ENCODE data around the gene TOP3A.
"Not testable (repeated sequence)": the region's sequence is repeated elsewhere in the genome, so short reads cannot be mapped to it uniquely, and the experiment has no call there.

TOP3A gene, protein sequence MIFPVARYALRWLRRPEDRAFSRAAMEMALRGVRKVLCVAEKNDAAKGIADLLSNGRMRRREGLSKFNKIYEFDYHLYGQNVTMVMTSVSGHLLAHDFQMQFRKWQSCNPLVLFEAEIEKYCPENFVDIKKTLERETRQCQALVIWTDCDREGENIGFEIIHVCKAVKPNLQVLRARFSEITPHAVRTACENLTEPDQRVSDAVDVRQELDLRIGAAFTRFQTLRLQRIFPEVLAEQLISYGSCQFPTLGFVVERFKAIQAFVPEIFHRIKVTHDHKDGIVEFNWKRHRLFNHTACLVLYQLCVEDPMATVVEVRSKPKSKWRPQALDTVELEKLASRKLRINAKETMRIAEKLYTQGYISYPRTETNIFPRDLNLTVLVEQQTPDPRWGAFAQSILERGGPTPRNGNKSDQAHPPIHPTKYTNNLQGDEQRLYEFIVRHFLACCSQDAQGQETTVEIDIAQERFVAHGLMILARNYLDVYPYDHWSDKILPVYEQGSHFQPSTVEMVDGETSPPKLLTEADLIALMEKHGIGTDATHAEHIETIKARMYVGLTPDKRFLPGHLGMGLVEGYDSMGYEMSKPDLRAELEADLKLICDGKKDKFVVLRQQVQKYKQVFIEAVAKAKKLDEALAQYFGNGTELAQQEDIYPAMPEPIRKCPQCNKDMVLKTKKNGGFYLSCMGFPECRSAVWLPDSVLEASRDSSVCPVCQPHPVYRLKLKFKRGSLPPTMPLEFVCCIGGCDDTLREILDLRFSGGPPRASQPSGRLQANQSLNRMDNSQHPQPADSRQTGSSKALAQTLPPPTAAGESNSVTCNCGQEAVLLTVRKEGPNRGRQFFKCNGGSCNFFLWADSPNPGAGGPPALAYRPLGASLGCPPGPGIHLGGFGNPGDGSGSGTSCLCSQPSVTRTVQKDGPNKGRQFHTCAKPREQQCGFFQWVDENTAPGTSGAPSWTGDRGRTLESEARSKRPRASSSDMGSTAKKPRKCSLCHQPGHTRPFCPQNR

DNA sequence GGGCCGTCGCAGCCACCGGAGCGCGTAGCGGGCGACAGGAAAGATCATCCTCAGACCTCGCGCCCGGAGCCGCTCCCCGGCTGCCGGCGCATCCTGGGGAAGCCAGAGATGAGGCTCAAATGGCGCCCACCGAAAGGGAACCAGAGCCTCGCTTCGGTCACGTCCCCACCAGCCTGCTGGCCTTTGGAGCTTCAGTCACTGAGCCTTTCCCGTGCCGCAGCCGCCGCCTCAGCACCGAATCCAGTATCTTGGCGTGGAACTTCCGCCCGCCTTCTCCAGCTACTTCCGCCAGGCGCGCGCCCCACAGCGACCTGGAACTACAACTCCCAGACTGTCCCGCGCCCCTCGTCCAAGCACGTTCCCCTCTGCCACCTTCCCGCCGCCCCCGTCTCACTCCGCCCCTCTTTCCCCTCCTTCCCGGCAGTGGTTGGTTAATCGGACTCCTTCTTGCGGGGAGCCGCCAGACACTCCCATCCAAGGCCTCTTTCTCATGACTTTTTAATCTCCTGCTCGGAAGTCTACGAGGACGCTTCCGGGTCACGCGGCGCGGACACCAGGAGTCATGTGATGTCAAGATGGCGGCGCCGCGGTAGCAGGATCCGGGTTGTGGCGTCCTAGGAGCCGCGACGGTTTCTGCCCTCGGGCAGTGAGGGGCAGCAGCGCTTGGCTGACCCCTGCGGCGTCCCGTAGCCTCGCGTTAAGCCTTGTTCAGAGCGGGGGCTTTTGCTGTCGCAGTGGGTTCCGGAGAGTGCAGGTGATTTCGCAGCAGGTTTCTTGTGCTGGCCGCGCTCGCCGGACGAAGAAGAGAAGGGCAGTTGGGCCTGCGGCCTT lies at the start of gene TOP3A, which contains the start of gene SMCR8:
Gene TOP3A, minus strand, starts transcription at position 264 of the 831 bp plus-strand sequence. Its CDS starts 216 bp downstream, at position 48.
Gene SMCR8, plus strand, starts transcription at position 563 of the 831 bp plus-strand sequence. CDS start 497 bp downstream, outside the sequence.
- DNase-seq (ENCODE audit: low read depth in 2 of 2), result peak; percentile 95

DNA sequence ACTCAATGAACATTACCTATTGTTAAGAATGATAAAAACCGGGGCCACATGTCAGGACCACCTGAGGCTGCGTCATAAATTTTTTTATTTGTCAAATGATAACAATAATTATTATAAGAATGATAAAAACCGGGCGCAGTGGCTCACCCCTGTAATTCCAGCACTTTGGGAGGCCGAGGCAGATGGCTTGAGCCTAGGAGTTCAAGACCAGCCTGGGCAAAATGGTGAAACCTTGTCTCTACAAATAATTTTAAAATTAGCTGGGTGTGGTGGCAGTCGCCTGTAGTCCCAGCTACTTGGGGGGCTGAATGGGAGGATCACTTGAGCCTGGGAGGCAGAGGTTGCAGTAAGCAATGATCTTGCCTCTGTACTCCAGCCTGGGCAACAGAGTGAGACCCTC lies 49.4 kb upstream of the TOP3A start:
- no peak for DNase-seq (ENCODE audit: low read depth in 2 of 2)

DNA sequence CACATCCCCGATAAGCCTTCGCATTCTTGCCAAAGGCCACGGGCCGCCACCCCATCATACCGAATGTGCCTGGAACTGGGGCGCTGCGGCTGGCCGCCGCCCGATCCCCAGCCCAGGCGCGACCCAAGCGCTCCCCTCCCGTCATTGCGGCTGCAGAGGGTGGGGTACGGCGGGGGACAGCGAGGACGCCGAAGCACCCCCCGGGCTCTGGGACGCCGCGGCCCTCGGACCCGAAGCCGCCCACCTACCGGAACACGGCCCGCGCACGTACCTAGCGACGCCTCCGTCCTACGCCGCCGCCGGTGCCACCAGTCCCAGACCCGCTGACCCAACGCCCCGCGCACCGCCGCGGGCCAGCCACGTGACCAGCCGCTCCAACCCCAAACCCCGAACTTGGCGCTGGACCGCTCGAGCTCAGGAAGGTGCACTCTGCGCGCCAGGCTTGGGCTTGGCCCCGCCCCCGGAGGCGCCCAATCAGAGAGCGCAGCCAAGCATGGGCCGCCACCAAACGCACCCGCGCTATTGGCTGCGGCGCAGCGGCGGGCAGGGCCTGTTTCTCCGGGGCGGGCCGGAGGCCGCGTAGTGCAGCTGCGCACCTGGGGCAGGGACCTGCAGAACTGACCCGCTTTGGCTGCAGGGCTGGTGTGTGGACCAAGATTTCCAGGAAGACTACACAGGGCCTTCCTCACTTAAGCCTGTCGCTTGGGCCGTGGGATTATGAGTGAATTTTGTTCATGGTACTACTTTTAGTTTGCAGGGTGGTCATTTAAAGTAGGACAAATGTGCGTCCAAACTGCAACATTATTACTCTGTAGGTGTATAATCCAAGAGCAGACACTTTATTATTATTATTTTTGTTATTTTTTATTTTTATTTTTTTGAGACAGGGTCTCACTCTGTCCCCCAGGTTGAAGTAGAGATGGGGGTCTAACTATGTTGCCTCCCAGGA lies 48.6 kb upstream of the TOP3A start, which contains the start of gene SHMT1:
Gene SHMT1, minus strand, starts transcription at position 450 of the 949 bp plus-strand sequence. CDS start 7,569 bp downstream, outside the sequence.
- DNase-seq (ENCODE audit: low read depth in 2 of 2), result peak; percentile 42 to 50

DNA sequence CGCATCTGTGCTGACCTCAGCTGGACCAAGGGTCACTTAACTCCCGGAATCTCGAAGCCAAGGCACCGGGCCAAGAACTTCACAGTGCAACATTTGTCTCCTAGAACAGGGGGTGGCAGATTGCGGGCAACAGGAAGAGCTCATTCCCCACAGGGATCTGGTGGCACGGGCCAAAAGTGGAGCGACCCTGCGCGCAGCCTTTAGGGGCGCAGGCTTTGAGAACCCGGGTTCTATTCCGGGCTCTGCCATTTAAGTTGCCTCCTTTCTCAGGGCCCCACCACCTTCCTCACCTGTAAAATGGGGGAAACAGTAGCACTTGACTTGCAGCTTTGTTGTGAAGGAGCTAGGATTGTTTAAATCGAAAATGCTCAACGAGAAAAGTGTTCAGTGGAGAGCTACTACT lies 47.9 kb upstream of the TOP3A start:
- DNase-seq (ENCODE audit: low read depth in 2 of 2), result no peak

DNA sequence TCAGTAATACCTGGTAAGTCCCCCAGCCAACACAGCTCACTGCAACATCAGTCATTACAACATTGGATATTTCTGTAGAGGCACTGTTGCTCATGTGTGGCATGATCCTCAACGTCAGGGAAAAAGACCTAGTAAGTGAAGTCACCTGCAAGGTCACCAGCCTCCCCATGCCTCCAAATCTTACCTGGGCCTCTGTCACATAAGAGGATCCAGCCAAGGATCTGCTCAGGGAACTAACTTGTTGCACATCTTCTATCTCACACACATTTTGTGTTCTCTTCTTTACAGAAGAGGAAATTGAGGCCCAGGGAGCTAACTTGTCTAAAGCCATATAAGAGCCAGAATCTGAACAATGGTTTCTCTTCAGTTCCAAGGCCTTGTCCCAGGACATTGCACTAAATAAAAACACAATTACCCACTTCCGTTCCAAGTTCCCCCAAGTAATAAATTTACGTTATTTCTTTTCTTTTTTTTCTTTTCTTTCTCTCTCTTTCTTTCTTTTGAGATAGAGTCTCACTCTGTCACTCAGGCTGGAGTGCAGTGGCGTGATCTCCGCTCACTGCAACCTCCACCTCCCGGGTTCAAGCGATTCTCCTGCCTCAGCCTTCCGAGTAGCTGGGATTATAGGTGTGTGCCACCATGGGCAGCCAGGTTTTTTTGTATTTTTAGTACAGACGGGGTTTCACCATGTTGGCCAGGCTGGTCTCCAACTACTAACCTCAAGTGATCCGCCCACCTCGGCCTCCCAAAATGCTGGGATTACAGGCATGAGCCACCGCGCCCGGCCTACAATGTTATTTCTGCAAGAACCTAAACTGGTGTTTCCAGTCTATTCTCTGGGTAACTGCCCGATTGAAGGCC lies 47.3 kb upstream of the TOP3A start:
- no peak for DNase-seq (ENCODE audit: low read depth in 2 of 2)

GRCh38 chr17:18360518-18360917 lies 45.7 kb upstream of the TOP3A start:
- no peak for DNase-seq (ENCODE audit: low read depth in 2 of 2)

DNA sequence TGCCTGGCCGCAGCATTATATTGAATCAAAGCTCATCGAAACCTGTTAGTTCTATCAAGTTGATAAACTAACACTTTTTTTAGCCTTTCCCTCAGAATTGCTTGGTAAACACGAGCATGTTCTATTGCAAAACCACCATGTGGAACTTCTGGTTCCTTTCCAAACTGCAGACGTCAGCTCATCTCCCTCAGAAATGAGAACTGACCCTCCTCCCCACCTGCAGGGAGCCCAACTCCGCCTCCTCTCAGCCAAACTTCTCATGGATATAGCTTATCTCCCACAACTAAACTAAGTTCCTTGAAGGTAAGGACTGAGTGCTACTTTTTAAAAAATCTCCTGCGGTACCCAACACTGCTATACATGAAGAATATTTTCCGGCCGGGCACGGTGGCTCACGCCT lies 41.8 kb upstream of the TOP3A start:
- DNase-seq (ENCODE audit: low read depth in 2 of 2), result peak in 1 of 2 experiments; percentile 2

DNA sequence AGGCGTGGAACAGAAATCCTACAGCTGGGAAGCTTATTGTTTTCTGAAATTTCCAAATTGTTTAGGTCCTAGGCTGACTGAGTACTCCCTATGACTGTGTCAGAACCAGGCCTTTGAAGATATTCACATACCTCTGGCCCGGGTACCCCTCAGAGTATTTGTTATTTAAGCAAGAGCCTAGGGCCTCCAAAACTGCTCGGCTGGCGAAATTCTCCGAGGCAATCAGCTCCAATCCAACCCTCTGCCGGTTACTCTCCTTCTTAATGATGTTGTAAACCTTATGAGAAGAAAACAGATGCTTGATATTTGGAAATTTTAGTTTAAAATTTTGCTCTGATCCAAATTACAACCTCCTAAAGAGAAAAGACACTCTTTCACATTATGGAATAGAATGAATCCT lies 38.7 kb upstream of the TOP3A start:
- DNase-seq (ENCODE audit: low read depth in 2 of 2), result no peak

DNA sequence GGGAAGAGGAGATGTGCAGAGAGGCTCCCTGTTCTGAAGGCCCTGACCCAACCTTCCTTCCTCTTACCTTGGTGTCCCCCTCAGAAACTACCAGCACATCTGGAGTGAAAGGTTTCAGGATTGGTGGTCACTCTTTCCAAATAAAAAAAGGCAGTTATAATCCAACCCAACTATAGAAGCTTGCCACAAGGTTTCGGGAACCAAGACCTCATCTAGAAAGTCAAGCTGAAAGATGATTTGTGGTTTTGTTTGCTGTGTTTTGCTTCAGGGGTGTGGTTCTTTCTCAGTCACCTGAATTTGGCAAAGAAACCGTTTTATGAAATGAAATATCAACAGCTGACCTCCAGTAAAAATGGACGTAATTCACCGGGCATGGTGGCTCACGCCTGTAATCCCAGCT lies 29.2 kb upstream of the TOP3A start:
- DNase-seq (ENCODE audit: low read depth in 2 of 2), result no peak

DNA sequence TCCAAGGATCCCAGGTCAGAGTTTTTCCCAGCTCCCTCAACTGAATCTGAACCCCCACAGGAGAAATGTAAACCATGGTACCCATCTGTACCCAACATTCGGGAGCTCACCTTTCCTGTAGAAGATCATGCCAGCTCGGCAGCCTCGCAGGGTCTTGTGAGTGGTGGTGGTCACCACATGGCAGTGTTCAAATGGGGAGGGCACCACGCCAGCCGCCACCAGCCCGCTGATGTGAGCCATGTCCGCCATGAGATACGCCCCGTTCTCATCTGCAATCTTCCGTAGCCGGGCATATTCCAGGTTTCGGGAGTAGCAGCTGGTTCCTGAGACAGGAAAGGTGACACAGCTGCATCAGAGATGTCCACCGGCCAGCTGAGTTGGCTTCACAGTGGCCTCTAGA lies 25.1 kb upstream of the TOP3A start:
- DNase-seq (ENCODE audit: low read depth in 2 of 2), result no peak

- not testable (repeated sequence) for DNase-seq (ENCODE audit: low read depth in 2 of 2)
Observed at GRCh38 chr17:18338158-18338557, 23.4 kb upstream of the TOP3A start.

GRCh38 chr17:18332909-18333489 lies 18.2 kb upstream of the TOP3A start:
- DNase-seq (ENCODE audit: low read depth in 2 of 2), result no peak

DNA sequence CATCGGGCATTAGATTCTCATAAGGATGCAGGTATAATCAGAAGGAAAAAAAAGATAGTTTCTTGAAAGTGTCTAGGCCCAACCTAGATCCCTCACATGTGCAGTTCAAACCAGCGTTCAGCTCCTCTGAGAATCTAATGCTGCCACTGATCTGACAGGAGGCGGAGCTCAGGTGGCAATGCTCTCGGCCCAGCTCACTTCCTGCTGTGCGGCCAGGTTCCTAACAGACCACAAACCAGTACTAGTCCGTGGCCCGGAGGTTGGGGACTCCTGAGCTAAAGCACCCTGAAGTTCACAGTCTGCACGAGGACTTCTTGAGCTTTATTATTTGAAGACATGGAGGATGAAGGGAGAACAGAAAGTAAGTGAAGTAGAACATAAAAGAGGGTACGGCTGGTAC lies 17.1 kb upstream of the TOP3A start:
- DNase-seq (ENCODE audit: low read depth in 2 of 2), result no peak

DNA sequence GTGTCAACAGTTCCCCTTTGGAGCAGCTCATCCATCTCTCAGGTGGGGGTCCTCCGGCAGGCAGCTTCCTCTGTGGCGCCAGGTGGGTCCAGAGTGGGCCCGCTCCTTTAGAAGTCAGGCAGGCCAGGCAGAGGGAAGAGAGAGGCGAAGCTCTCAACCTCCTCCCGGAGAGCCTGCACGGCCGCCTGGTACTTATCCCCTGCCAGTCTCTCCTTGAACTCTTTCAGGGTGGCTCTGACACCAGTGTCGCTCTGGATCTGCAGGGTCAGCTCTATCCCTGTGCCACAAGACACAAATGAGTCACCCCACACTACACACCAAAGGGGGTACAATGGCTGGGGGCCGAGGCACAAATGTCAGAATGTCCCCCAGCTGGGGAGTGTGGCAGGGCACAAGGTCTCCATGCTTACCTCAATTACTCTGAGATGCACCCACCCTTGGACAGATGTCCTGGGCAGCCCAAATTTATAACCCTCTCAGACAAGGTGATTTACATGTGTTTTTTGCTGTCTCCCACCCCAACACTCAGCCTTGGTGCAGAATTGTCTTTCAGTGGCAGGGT lies 13.9 kb upstream of the TOP3A start:
- DNase-seq (ENCODE audit: low read depth in 2 of 2), result no peak

GRCh38 chr17:18327556-18327955 lies 12.8 kb upstream of the TOP3A start:
- no peak for DNase-seq (ENCODE audit: low read depth in 2 of 2)

DNA sequence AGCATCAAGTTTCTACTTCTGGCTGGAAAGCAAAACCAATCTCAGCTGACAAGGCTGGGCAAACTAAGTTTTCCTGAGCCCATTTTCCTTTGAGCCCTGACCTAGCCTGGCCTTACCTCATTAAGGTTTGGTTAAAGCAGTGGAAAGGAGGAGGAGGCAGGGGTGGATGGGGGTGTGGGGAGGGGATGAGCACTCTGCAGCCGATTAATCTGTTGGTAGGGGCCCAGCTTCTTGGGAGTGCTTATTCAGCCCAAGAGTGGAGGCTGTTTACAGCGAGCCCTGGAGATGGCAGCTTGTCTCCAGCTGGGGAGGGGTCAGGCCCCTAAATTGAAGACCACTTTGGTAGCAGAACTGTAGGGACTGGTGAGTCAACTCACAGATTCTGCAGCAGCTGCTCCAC lies 12.3 kb upstream of the TOP3A start:
- DNase-seq (ENCODE audit: low read depth in 2 of 2), result no peak

- DNase-seq (ENCODE audit: low read depth in 2 of 2), result no peak
Observed at GRCh38 chr17:18326572-18326971, 11.8 kb upstream of the TOP3A start.

- no peak for DNase-seq (ENCODE audit: low read depth in 2 of 2)
Observed at GRCh38 chr17:18326039-18326438, 11.2 kb upstream of the TOP3A start.

Data from fibroblast of skin of left biceps (primary cell).